ENCODE results near the gene TANGO6. TPM values are rescaled to one million over a fixed set of nuclear protein-coding genes. Genes with fewer than 3 reads are reported as not detected.

The TANGO6 gene
- total and polyA plus RNA-seq, 10 of the 15 experiments (the other 5 are each of a cell fraction or from before 2014, with no cell fraction given): 1.1 to 20.6 (median 11.0) TPM

GRCh38 chr16:68917541-68917940 lies 74.2 kb downstream of the TANGO6 start:
- H2AFZ ChIP-seq (ENCODE audit: control insufficient read depth, low read depth, low read length): no peak overlapping the region
- H3K36me3 ChIP-seq (ENCODE audit: control insufficient read depth in 2 of 2, insufficient read depth in 2 of 2, low read length in 1 of 2): peaks cover 0 to 5% of the 10 kb centered on the region in 2 experiments; a peak in 1 of 4 replicates
- POLR2A ChIA-PET: no interaction called here
- CTCF ChIA-PET: interaction anchor here (1.4 kb wide), 1 partner anchor 397 kb away, joined by 4 read pairs; no protein-coding TSS in a partner anchor
- SMC1A ChIA-PET (ENCODE audit: uncharacterized antibody, unreplicated experiment): interaction anchor here (0.6 kb wide), 1 partner anchor 9 kb away, joined by 3 read pairs; no protein-coding TSS in a partner anchor
- H3K4me2 ChIP-seq (ENCODE audit: control insufficient read depth, insufficient read depth): no peak overlapping the region
- no peaks in the 10 kb centered on the region for H3K4me1 ChIP-seq (ENCODE audit: control insufficient read depth, insufficient read depth, low read length)
- no peak overlapping the region for H3K4me3 ChIP-seq
- H3K9me3 ChIP-seq (replicated peaks; ENCODE audit: control insufficient read depth, insufficient read depth, low read length): no peaks in the 10 kb centered on the region
- 100% methylated on average over 2 of the region's 2 CpGs for WGBS (ENCODE audit: insufficient coverage, insufficient replicate concordance, low lambda C conversion rate, missing lambda C conversion rate)
- no peaks in the 10 kb centered on the region for H4K20me1 ChIP-seq (ENCODE audit: control insufficient read depth, insufficient read depth)
- FAIRE-seq: no peak
- no peaks in the 10 kb centered on the region for H3K79me2 ChIP-seq (ENCODE audit: control insufficient read depth, insufficient read depth, low read length)
- BruUV-seq (replicated peaks): no TSS peak
- H3K9ac ChIP-seq (ENCODE audit: control insufficient read depth, insufficient read depth, low read length): no peak overlapping the region
- no peak overlapping the region for H3K27ac ChIP-seq (ENCODE audit: control insufficient read depth, insufficient read depth)
- no peak for ATAC-seq
- TF ChIP-seq SIN3A (IDR thresholded peaks at IDR 0.05; ENCODE audit: low read depth, low read length): no peak
- no peak for TF ChIP-seq TCF7 (IDR thresholded peaks at IDR 0.05; ENCODE audit: borderline replicate concordance)
- no peak for TF ChIP-seq CREM (IDR thresholded peaks at IDR 0.05; ENCODE audit: low read depth)
- no peak for TF ChIP-seq EED (IDR thresholded peaks at IDR 0.05; ENCODE audit: low read depth)
- TF ChIP-seq NBN (IDR thresholded peaks at IDR 0.05): no peak
- TF ChIP-seq, protein P1, sequence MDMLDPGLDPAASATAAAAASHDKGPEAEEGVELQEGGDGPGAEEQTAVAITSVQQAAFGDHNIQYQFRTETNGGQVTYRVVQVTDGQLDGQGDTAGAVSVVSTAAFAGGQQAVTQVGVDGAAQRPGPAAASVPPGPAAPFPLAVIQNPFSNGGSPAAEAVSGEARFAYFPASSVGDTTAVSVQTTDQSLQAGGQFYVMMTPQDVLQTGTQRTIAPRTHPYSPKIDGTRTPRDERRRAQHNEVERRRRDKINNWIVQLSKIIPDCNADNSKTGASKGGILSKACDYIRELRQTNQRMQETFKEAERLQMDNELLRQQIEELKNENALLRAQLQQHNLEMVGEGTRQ (IDR thresholded peaks at IDR 0.05; ENCODE audit: borderline replicate concordance, low read depth, low read length): no peak
- no peak for TF ChIP-seq BHLHE40 (IDR thresholded peaks at IDR 0.05; ENCODE audit: borderline replicate concordance in 1 of 2, low read depth in 2 of 2, low read length in 1 of 2)
- TF ChIP-seq CEBPB (IDR thresholded peaks at IDR 0.05; ENCODE audit: borderline replicate concordance in 1 of 2, low read depth in 2 of 2, low read length in 2 of 2): no peak
- TF ChIP-seq NKRF (conservative IDR thresholded peaks at IDR 0.05): no peak
- no peak for TF ChIP-seq FOS (IDR thresholded peaks at IDR 0.05; ENCODE audit: borderline replicate concordance, extremely low read depth, insufficient read length)
- TF ChIP-seq TCF3 (IDR thresholded peaks at IDR 0.05; ENCODE audit: borderline replicate concordance, insufficient read depth, low read depth, low read length): no peak
- TF ChIP-seq TAF1 (IDR thresholded peaks at IDR 0.05; ENCODE audit: borderline replicate concordance, low read depth, low read length): no peak
- in situ Hi-C loops (cut with MboI) (no loop called here), intact Hi-C loops (cut with micrococcal nuclease; ENCODE audit: unreplicated experiment) (no loop called here)
- no peaks in the 10 kb centered on the region for H3K27me3 ChIP-seq (replicated peaks in 1 of 2; ENCODE audit: control insufficient read depth in 2 of 2, insufficient read depth in 2 of 2, low read length in 1 of 2)
- RAD21 ChIA-PET (ENCODE audit: unreplicated experiment): no interaction called here
- DNase-seq (ENCODE audit: low read depth, low spot score): no peak
